ENCODE results near the gene GRB10.

The GRB10 gene

GRCh38 chr7:50812841-50813475 lies 30.3 kb upstream of the GRB10 start:
- DNase-seq (ENCODE audit: insufficient read length, low spot score) (peak; percentile 87), FAIRE-seq (peak; percentile 89)
- TF ChIP-seq POLR2A (IDR thresholded peaks at IDR 0.05; ENCODE audit: low read depth, low read length) = no peak

GRCh38 chr7:50812094-50812493 lies 29.4 kb upstream of the GRB10 start:
- DNase-seq (ENCODE audit: insufficient read length, low spot score) = no peak
- TF ChIP-seq POLR2A (IDR thresholded peaks at IDR 0.05; ENCODE audit: low read depth, low read length) = no peak
- FAIRE-seq = no peak

- FAIRE-seq (no peak), DNase-seq (ENCODE audit: insufficient read length, low spot score) (no peak)
- TF ChIP-seq POLR2A (IDR thresholded peaks at IDR 0.05; ENCODE audit: low read depth, low read length) = no peak
These were observed 25.7 kb upstream of the GRB10 start for GRCh38 chr7:50808282-50808888.

GRCh38 chr7:50807026-50807730 lies 24.5 kb upstream of the GRB10 start:
- FAIRE-seq = no peak
- TF ChIP-seq POLR2A (IDR thresholded peaks at IDR 0.05; ENCODE audit: low read depth, low read length) = no peak
- DNase-seq (ENCODE audit: insufficient read length, low spot score) = no peak

GRCh38 chr7:50806143-50806542 lies 23.4 kb upstream of the GRB10 start:
- FAIRE-seq (no peak), DNase-seq (ENCODE audit: insufficient read length, low spot score) (no peak)
- TF ChIP-seq POLR2A (IDR thresholded peaks at IDR 0.05; ENCODE audit: low read depth, low read length) = no peak

GRCh38 chr7:50805447-50806125 lies 22.9 kb upstream of the GRB10 start:
- DNase-seq (ENCODE audit: insufficient read length, low spot score) (no peak), FAIRE-seq (no peak)
- TF ChIP-seq POLR2A (IDR thresholded peaks at IDR 0.05; ENCODE audit: low read depth, low read length) = no peak

- no peak for TF ChIP-seq POLR2A (IDR thresholded peaks at IDR 0.05; ENCODE audit: low read depth, low read length)
- FAIRE-seq (no peak), DNase-seq (ENCODE audit: insufficient read length, low spot score) (no peak)
These were observed 21.0 kb upstream of the GRB10 start for GRCh38 chr7:50803359-50804337.

GRCh38 chr7:50801907-50802306 lies 19.2 kb upstream of the GRB10 start:
- FAIRE-seq = no peak
- no peak for TF ChIP-seq POLR2A (IDR thresholded peaks at IDR 0.05; ENCODE audit: low read depth, low read length)
- DNase-seq (ENCODE audit: insufficient read length, low spot score) = no peak

GRCh38 chr7:50799873-50800272 lies 17.2 kb upstream of the GRB10 start:
- DNase-seq (ENCODE audit: insufficient read length, low spot score) (no peak), FAIRE-seq (no peak)
- TF ChIP-seq POLR2A (IDR thresholded peaks at IDR 0.05; ENCODE audit: low read depth, low read length) = no peak

- FAIRE-seq = no peak
- TF ChIP-seq POLR2A (IDR thresholded peaks at IDR 0.05; ENCODE audit: low read depth, low read length) = no peak
- DNase-seq (ENCODE audit: insufficient read length, low spot score) = no peak
These were observed 15.4 kb upstream of the GRB10 start for GRCh38 chr7:50798126-50798525.

GRCh38 chr7:50795831-50796230 lies 13.1 kb upstream of the GRB10 start:
- FAIRE-seq (no peak), DNase-seq (ENCODE audit: insufficient read length, low spot score) (no peak)
- TF ChIP-seq POLR2A (IDR thresholded peaks at IDR 0.05; ENCODE audit: low read depth, low read length) = no peak

- FAIRE-seq (no peak), DNase-seq (ENCODE audit: insufficient read length, low spot score) (no peak)
- no peak for TF ChIP-seq POLR2A (IDR thresholded peaks at IDR 0.05; ENCODE audit: low read depth, low read length)
These were observed 12.6 kb upstream of the GRB10 start for GRCh38 chr7:50795253-50795652.

- no peak for DNase-seq (ENCODE audit: insufficient read length, low spot score)
- TF ChIP-seq POLR2A (IDR thresholded peaks at IDR 0.05; ENCODE audit: low read depth, low read length) = no peak
- no peak for FAIRE-seq
These were observed 11.4 kb upstream of the GRB10 start for GRCh38 chr7:50793947-50794570.
